Measurements from ENCODE around the gene CBX8.

CBX8 gene

DNA sequence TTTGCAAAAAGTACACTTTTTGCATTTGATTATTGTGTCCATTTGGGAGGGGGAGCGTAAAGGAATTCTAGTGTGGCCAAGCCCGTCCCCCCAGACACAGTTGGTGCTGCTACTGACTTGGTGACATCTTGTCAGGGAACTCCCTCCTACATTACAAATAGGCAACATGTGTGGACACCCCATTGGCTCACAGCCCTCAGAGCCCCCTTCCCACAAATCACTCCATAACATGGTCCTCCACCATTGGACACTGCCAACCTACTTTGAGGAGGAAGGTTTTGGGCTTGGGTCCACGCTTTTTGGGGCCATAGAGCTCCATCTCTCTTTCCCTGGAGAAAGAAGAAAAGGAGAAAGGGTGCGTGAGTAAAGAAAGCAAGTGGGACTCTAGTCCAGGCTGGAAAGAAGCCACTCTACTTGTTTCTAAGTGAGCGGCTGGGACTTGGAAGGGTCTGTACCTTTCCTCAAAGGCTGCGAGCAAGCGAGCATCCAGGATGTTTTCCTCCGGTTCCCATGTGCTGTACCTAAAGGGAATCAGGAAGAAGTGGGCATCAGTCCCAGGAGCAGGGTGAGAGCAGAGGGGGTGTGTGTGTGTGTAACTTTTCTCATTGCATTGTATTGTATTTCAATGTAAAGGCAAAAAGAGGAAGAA lies 958 bp downstream of the CBX8 start:
- no peak for DNase-seq (ENCODE audit: low read depth, low spot score)
- Histone ChIP-seq H3K36me3 (ENCODE audit: insufficient read depth, low read length) (peaks cover 17% of the 10 kb centered on the region), H3K9me3 (ENCODE audit: low read depth, low read length) (no peaks in the 10 kb centered on the region), H3K27ac (peak overlapping the region; percentile 69; the same call in 1 of the 2 replicates), H3K9ac (ENCODE audit: insufficient read length) (peak overlapping the region; percentile 74), H3K4me3 (peak overlapping the region; percentile 84)
- TF ChIP-seq EZH2 (IDR thresholded peaks at IDR 0.05), result no peak
- TF ChIP-seq FOXP2 (optimal IDR thresholded peaks at IDR 0.05; ENCODE audit: control extremely low read depth, extremely low read length, insufficient read depth), result no peak
- TF ChIP-seq POLR2AphosphoS5 (IDR thresholded peaks at IDR 0.05; ENCODE audit: borderline replicate concordance, low read depth, low read length), result no peak

DNA sequence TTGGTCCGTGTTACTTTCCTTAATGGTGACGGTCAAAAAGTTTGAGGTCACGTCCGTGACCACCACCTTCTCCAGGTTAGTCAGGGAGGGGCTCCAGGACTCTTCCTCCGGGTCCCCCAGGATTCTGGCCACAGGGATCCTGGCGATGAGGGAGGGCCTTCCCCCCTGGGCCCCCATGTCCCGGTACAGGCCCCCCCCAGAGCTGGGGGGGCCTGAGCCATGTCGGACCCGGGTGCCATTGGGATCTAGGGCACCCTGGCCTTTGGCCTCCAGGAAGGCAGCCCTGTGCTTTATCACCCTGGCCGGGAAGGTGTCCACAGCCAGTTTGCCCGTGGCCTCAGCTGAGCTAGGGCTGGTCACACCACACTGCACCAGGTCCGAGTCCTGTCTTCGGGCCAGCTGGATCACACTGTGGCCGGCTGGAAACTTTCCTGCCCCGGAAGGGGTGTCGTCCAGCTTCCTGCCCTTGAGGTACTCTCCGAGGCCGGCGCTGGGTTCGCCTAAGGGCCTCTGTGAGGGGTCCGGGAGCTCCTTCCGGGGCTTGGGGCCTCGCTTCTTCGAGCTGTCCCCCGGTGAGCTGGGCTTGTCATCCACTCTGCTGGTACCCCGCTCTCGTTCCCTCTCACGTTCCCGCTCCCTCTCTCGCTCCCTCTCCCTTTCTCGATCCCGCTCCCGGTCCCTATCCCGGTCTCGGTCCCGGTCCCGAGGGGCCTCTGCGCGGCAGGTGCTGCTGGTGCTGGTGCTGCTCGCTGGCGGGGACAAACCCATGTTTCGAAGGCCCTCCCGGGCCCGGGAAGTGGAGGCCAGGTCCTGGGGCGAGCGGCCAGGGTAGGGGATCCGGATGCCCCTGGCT lies 2.0 kb downstream of the CBX8 start:
- TF ChIP-seq FOXP2 (optimal IDR thresholded peaks at IDR 0.05; ENCODE audit: control extremely low read depth, extremely low read length, insufficient read depth), result no peak
- TF ChIP-seq EZH2 (IDR thresholded peaks at IDR 0.05), result no peak
- no peak for TF ChIP-seq POLR2AphosphoS5 (IDR thresholded peaks at IDR 0.05; ENCODE audit: borderline replicate concordance, low read depth, low read length)
- H3K9me3 ChIP-seq (ENCODE audit: low read depth, low read length), result no peaks in the 10 kb centered on the region
- H3K27ac ChIP-seq, result peak overlapping the region; percentile 96
- H3K36me3 ChIP-seq (ENCODE audit: insufficient read depth, low read length), result peaks cover 17% of the 10 kb centered on the region
- peak overlapping the region; percentile 43; the same call in 1 of the 2 replicates for H3K4me3 ChIP-seq
- H3K9ac ChIP-seq (ENCODE audit: insufficient read length), result no peak overlapping the region
- no peak for DNase-seq (ENCODE audit: low read depth, low spot score)

GRCh38 chr17:79793924-79794304 lies 3.0 kb downstream of the CBX8 start:
- H3K9ac ChIP-seq (ENCODE audit: insufficient read length), result peak overlapping the region; percentile 88
- TF ChIP-seq FOXP2 (optimal IDR thresholded peaks at IDR 0.05; ENCODE audit: control extremely low read depth, extremely low read length, insufficient read depth) (no peak), EZH2 (IDR thresholded peaks at IDR 0.05) (no peak), POLR2AphosphoS5 (IDR thresholded peaks at IDR 0.05; ENCODE audit: borderline replicate concordance, low read depth, low read length) (no peak; the same call in 1 of the 2 replicates)
- H3K27ac ChIP-seq, result peak overlapping the region; percentile 96
- DNase-seq (ENCODE audit: low read depth, low spot score), result no peak
- H3K9me3 ChIP-seq (ENCODE audit: low read depth, low read length), result no peaks in the 10 kb centered on the region
- peak overlapping the region; percentile 83 for H3K4me3 ChIP-seq
- H3K36me3 ChIP-seq (ENCODE audit: insufficient read depth, low read length), result peaks cover 17% of the 10 kb centered on the region

DNA sequence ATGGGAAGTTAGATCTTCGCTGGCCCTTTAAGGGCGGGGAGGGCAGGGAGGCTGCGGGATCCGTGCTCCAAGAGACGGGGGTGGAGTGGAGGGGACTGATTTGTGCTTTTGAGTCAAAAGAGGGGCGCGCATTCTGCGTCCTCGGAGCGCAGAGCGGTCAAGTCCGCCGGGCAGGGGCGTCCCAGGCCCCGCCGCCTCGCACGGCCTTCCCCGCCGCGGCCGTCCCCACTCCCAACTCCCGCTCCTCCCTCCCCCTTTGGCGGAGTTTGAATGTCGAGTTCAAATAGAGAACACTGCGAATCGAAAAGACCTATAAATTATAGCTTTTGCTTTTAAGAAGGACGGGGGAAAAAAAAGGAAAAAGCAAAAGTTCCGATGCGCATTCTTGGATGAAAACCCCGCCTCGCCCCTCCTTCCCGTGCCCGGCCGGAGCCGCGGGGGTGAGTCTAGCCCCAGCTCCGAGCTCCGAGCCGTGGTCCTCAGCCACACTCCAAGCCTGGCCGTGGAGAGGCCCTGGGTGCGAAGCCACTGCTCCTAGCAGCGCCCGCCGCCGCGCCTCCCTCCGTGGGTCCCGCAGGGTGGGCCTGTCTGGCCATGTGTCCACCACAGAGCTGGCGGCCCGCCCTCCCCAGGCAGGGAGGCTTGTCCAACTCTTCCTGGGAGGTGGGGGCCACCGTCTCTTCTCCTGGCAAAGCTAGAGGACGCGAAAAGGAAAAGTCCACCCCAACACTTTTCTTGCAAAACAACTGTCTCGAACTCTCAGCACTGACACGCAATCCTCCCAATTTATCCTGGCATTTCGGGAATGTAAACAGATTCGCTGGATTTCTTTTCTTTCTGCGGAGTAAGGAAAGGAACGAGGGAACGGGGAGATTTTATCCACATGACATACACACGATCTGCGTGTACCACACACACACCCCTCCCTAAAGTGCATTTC lies 3.6 kb downstream of the CBX8 start:
- peak overlapping the region; percentile 83 for H3K4me3 ChIP-seq
- H3K27ac ChIP-seq, result peak overlapping the region; percentile 96
- TF ChIP-seq EZH2 (IDR thresholded peaks at IDR 0.05), result no peak
- peak; percentile 48 for TF ChIP-seq POLR2AphosphoS5 (IDR thresholded peaks at IDR 0.05; ENCODE audit: borderline replicate concordance, low read depth, low read length)
- TF ChIP-seq FOXP2 (optimal IDR thresholded peaks at IDR 0.05; ENCODE audit: control extremely low read depth, extremely low read length, insufficient read depth), result no peak
- DNase-seq (ENCODE audit: low read depth, low spot score), result no peak
- H3K9me3 ChIP-seq (ENCODE audit: low read depth, low read length), result no peaks in the 10 kb centered on the region
- peaks cover 17% of the 10 kb centered on the region for H3K36me3 ChIP-seq (ENCODE audit: insufficient read depth, low read length)
- peak overlapping the region; percentile 88 for H3K9ac ChIP-seq (ENCODE audit: insufficient read length)

DNA sequence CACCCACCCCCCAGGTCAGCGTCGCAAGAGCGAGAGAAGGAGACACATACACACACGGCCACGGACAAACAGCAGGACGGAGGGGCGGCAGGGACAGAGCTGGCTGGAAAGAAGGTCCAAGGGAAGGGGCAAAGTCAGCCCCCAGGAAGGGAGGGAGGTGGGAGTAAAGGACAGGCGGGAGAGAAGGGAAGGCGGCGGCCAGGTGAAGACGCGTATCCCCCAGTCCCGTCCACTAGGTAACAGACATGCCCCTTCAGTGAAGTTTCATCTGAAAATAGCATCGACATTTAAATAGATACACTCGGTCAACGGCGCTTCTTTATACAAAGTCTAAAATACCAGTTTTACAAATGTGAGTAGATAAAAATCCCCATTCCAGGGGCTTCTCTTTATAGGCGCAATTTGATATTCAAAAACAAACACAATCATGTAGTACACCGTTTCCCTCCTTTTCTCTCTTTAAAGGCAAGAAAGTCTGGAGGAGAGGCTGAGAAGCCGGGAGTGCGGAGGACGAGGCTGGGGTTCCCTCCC lies 4.5 kb downstream of the CBX8 start:
- H3K9ac ChIP-seq (ENCODE audit: insufficient read length), result peak overlapping the region; percentile 88
- no peak for DNase-seq (ENCODE audit: low read depth, low spot score)
- TF ChIP-seq POLR2AphosphoS5 (IDR thresholded peaks at IDR 0.05; ENCODE audit: borderline replicate concordance, low read depth, low read length) (no peak), FOXP2 (optimal IDR thresholded peaks at IDR 0.05; ENCODE audit: control extremely low read depth, extremely low read length, insufficient read depth) (no peak), EZH2 (IDR thresholded peaks at IDR 0.05) (no peak)
- H3K9me3 ChIP-seq (ENCODE audit: low read depth, low read length), result no peaks in the 10 kb centered on the region
- H3K4me3 ChIP-seq, result peak overlapping the region; percentile 83
- peak overlapping the region; percentile 96 for H3K27ac ChIP-seq
- H3K36me3 ChIP-seq (ENCODE audit: insufficient read depth, low read length), result peaks cover 17% of the 10 kb centered on the region

GRCh38 chr17:79791735-79792161 lies 5.1 kb downstream of the CBX8 start:
- TF ChIP-seq FOXP2 (optimal IDR thresholded peaks at IDR 0.05; ENCODE audit: control extremely low read depth, extremely low read length, insufficient read depth), result no peak
- 0 out of 2 replicates have a peak overlapping the region, but pooled peaks have one; percentile 96 for H3K27ac ChIP-seq
- DNase-seq (ENCODE audit: low read depth, low spot score), result no peak
- peaks cover 17% of the 10 kb centered on the region for H3K36me3 ChIP-seq (ENCODE audit: insufficient read depth, low read length)
- H3K4me3 ChIP-seq, result no peak overlapping the region
- H3K9me3 ChIP-seq (ENCODE audit: low read depth, low read length), result no peaks in the 10 kb centered on the region
- H3K9ac ChIP-seq (ENCODE audit: insufficient read length), result no peak overlapping the region

- Histone ChIP-seq H3K36me3 (ENCODE audit: insufficient read depth, low read length) (peaks cover 15% of the 10 kb centered on the region), H3K9ac (ENCODE audit: insufficient read length) (no peak overlapping the region), H3K4me3 (no peak overlapping the region), H3K9me3 (ENCODE audit: low read depth, low read length) (no peaks in the 10 kb centered on the region), H3K27ac (no peak overlapping the region)
- no peak for TF ChIP-seq POLR2AphosphoS5 (IDR thresholded peaks at IDR 0.05; ENCODE audit: borderline replicate concordance, low read depth, low read length)
- no peak for TF ChIP-seq EZH2 (IDR thresholded peaks at IDR 0.05)
- no peak for TF ChIP-seq FOXP2 (optimal IDR thresholded peaks at IDR 0.05; ENCODE audit: control extremely low read depth, extremely low read length, insufficient read depth)
- DNase-seq (ENCODE audit: low read depth, low spot score), result no peak
Observed at GRCh38 chr17:79790805-79791734, 5.8 kb downstream of the CBX8 start.

All from SK-N-MC (cell line).